Measurements from ENCODE around the gene SGCD. TPM values are rescaled to one million over a fixed set of nuclear protein-coding genes. Genes with fewer than 3 reads are reported as not detected.

Gene SGCD
- total RNA-seq, 1 donor from 2014 or later, result 0.51 TPM

GRCh38 chr5:156706631-156707030 is 379.7 kb downstream of the SGCD start:
- no peak for DNase-seq

GRCh38 chr5:156707750-156708149 is 380.8 kb downstream of the SGCD start:
- DNase-seq, result no peak

GRCh38 chr5:156715287-156715686 is 388.3 kb downstream of the SGCD start:
- no peak for DNase-seq

GRCh38 chr5:156716591-156717380 is 389.8 kb downstream of the SGCD start:
- no peak for DNase-seq

- DNase-seq, result no peak
Observed at GRCh38 chr5:156718985-156719384, 392.0 kb downstream of the SGCD start.

- DNase-seq, result no peak
Observed at GRCh38 chr5:156722358-156722757, 395.4 kb downstream of the SGCD start.

GRCh38 chr5:156735477-156735876 is 408.5 kb downstream of the SGCD start:
- no peak for DNase-seq

- no peak for DNase-seq
Observed at GRCh38 chr5:156741516-156741915, 414.6 kb downstream of the SGCD start.

GRCh38 chr5:156753846-156754245 is 426.9 kb downstream of the SGCD start:
- no peak for DNase-seq

- no peak for DNase-seq
Observed at GRCh38 chr5:156755421-156756087, 428.6 kb downstream of the SGCD start.

GRCh38 chr5:156758011-156758791 is 431.2 kb downstream of the SGCD start:
- no peak for DNase-seq

- no peak for DNase-seq
Observed at GRCh38 chr5:156759156-156759555, 432.2 kb downstream of the SGCD start.

- no peak for DNase-seq
Observed at GRCh38 chr5:156762771-156763170, 435.8 kb downstream of the SGCD start.

GRCh38 chr5:156764176-156764971 is 437.4 kb downstream of the SGCD start:
- no peak for DNase-seq

GRCh38 chr5:156774273-156774672 is 447.3 kb downstream of the SGCD start:
- no peak for DNase-seq

GRCh38 chr5:156778139-156778706 is 451.3 kb downstream of the SGCD start:
- no peak for DNase-seq

- no peak for DNase-seq
Observed at GRCh38 chr5:156778752-156779151, 451.8 kb downstream of the SGCD start.

- DNase-seq, result no peak
Observed at GRCh38 chr5:156779436-156779835, 452.5 kb downstream of the SGCD start.

- no peak for DNase-seq
Observed at GRCh38 chr5:156783092-156783491, 456.1 kb downstream of the SGCD start.

- DNase-seq, result no peak
Observed at GRCh38 chr5:156794687-156795086, 467.7 kb downstream of the SGCD start.

GRCh38 chr5:156798201-156798600 is 471.2 kb downstream of the SGCD start:
- no peak for DNase-seq

- no peak for DNase-seq
Observed at GRCh38 chr5:156799171-156799570, 472.2 kb downstream of the SGCD start.
